Measurements from ENCODE around the gene WBP11. TPM values are rescaled to one million over a fixed set of nuclear protein-coding genes. Genes with fewer than 3 reads are reported as not detected.

Gene WBP11
- 100 to 1,000 TPM; 124 to 129 TPM for total RNA-seq
- total RNA-seq: 99.5 to 188 reads per million in 2 donors

DNA sequence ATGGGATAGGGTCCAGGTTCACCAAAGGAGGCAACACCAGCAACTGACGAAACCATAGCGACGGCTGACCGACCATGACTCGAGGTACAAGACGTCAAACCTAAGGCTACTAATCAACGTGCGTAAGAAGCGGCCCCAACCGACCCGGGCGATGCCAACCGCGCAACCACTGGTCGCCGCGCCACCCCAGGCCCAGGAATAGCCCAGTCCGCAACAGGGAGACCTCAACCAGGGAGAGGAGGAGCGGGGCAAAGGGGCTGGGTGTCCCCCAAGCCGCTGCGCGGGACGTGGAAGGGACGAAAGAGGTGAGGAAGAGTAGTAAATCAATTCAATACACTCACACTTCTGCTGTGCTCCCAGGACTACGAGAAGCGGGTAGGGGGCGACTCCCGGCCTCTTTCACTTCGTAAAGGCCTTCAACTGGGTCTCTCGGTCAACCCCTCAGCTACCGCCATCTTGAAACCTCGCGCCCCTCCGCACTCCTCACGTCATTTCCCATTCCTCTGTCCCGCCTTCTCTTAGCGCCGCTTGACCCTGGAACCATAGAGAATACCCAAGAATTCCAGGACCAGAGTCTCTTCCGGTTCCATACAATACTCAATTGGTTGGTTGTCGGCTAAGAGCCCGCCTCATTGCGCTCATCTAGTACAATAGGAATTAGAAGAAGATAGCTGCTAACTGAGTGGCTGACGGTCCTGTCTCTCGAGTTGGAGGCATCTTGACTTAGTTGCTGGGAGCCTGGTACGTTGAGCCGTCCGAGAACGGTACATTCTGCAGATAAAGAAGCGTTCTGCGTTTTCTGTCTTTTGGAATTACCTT is at the start of gene WBP11, which contains the start of gene C12orf60:
WBP11 (minus strand) TSS at position 468 of the 819 bp plus-strand sequence. CDS start 2,095 bp downstream, outside the sequence.
C12orf60 (plus strand) TSS at position 660 of the 819 bp plus-strand sequence. CDS start 19,266 bp downstream, outside the sequence.
- peaks cover 18% of the 10 kb centered on the region for H3K4me1 Mint-ChIP-seq
- no peaks in the 10 kb centered on the region for H3K9me3 ChIP-seq (ENCODE audit: control insufficient read depth, low read length, poor library complexity, severe bottlenecking)
- no peaks in the 10 kb centered on the region for H3K27me3 Mint-ChIP-seq
- DNase-seq (peak; percentile 68 to 79 (median 68)), ATAC-seq (peak; percentile 95)
- peaks cover 3% of the 10 kb centered on the region for H3K36me3 Mint-ChIP-seq (ENCODE audit: low read depth)
- no peak within 1 kb of the TSS for H3K27ac Mint-ChIP-seq
- H3K4me3 Mint-ChIP-seq: no peak within 1 kb of the TSS

DNA sequence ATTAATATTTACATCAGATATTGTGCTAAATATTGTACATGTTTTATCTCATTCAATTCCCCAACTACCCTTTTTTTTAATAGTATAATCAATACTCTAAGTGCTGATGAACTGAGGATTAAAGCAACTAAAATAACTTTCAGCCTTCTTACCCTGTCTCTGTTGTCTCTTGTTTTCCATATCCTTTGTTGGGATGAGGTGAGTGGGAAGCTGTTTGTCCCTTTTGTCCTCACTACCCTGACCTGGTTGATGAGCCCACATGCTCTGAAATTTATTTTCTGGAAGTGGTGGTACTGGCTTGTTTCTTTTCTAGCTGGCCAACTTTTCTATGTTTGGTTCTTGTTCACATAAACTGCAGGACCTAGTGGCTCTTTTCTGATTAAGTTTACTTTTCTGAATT is 49.6 kb upstream of the WBP11 start:
- H3K4me3 Mint-ChIP-seq: no peak overlapping the region
- H3K36me3 Mint-ChIP-seq (ENCODE audit: low read depth): peaks cover 2% of the 10 kb centered on the region
- DNase-seq (no peak), ATAC-seq (no peak)
- H3K27me3 Mint-ChIP-seq: no peaks in the 10 kb centered on the region
- no peak overlapping the region for H3K27ac Mint-ChIP-seq
- no peaks in the 10 kb centered on the region for H3K9me3 ChIP-seq (ENCODE audit: control insufficient read depth, low read length, poor library complexity, severe bottlenecking)
- H3K4me1 Mint-ChIP-seq: no peaks in the 10 kb centered on the region

DNA sequence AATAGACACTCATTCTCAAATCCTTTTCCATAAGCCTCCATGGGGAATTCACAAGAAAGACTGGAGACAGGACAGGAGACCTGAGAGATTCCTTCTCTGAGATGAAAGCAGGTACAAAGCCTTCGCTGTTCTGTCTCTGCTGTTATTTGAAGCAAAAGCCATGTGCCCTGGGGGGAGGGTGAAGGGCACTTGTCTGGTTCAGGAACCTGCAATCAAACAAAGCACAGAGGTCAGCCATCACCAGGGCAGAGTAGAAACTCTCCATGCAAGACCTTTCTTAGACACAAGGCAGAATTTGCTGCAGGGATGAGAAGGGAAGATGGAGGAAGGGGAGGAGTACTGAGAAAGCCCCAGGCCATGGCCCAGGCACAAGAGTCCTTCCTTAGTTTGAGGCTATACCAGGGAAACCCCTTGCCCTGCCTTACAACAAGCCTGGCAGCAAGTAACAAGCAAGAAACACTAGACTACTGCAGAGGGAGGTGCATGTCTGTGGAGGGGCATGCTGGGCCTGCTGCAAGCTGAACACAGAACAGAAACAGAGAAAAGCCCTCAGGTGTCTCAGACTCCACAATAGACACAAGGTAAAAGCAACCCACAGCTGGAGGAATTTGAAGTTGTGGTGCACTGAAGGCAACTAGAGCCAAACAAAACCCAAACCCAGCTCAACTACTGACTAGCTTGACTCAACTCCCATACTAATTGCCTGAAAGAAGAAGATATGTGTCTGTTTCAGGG is 47.8 kb upstream of the WBP11 start:
- no peaks in the 10 kb centered on the region for H3K27me3 Mint-ChIP-seq
- no peak for ATAC-seq
- no peak overlapping the region for H3K4me3 Mint-ChIP-seq

DNA sequence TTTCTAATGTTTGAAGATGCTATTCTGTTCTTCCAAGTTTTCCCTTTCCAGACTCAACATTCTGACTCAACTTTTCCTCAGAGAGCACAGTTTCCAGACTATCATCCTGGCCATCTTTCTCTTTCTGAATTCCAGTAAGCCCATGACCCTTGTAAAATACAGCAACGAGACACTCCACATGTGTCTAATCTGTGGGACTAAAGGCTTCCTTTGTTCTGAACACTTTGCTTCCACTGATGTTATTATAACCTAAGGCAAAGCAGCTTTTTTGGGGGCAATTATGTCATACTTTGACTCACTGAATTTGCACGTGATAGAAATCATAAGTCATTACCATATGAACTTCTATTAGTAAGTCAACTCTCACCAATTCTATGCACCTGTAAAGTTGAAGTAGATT is 46.4 kb upstream of the WBP11 start:
- no peak overlapping the region for H3K27ac Mint-ChIP-seq
- H3K36me3 Mint-ChIP-seq (ENCODE audit: low read depth): peaks cover 2% of the 10 kb centered on the region
- H3K4me3 Mint-ChIP-seq: no peak overlapping the region
- H3K27me3 Mint-ChIP-seq: no peaks in the 10 kb centered on the region
- ATAC-seq: no peak
- H3K4me1 Mint-ChIP-seq: peaks cover 4% of the 10 kb centered on the region
- DNase-seq: no peak
- no peaks in the 10 kb centered on the region for H3K9me3 ChIP-seq (ENCODE audit: control insufficient read depth, low read length, poor library complexity, severe bottlenecking)

More for the DNA sequence above, 47.8 kb upstream of the WBP11 start:
- H3K36me3 Mint-ChIP-seq (ENCODE audit: low read depth): peaks cover 2% of the 10 kb centered on the region
- no peaks in the 10 kb centered on the region for H3K4me1 Mint-ChIP-seq
- no peak for DNase-seq
- no peaks in the 10 kb centered on the region for H3K9me3 ChIP-seq (ENCODE audit: control insufficient read depth, low read length, poor library complexity, severe bottlenecking)
- no peak overlapping the region for H3K27ac Mint-ChIP-seq

DNA sequence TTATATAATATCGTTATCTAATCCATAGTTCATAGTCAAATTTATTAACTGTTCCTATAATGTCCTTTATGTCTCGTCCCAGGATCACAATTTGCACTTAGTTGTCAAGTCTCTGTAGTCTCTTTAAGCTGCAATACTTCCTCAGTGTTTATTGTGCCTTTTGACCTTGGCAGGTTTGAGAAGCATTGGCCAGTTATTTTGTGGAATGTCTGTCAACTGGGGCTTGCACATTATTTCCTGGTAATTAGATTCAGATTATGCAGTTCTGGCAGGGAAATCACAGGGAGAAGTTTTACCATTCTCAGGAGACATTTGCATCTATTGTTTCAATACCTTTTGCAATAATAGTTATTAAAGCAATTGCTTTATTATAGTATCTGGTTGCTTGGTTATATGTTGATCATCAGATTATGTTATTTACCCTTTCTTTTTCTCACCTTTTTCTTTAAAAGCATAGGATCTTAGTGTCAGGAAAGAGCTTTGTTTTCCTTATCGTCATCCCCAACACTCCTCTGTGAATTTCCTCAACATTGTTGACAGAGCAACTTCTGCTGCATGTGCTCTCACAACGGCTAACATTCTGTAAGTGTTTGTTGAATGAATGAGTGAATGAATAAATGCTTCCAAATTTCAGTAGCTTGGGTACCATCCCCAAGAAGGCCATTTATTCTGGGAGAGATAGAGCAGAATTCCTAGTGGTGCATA is 43.8 kb upstream of the WBP11 start:
- H3K36me3 Mint-ChIP-seq (ENCODE audit: low read depth): no peaks in the 10 kb centered on the region

DNA sequence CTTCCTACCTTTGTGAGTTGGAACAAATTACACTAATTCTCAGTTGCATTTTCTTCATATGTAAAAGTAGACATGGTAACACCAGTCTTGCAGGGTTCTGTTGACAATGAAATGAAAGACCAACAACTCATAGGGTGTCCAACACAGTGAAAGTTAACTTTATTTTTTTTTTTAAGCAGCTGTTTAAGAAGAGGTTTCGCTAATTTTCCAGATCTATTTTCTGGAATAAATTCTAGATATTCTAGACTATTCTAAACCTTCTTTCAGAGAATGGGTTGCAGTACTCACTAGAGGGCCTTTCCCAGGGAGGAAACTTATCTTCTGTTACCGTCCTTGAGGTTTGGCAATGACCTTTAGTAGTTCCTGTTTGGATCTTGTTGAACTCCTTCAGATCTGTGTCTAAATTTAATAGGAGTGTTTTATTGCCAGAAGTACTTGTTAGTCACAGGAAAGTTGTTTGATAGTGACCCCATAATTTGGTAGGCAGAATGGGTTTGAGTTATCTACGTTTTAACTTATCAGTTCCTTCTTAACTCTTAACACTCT is 42.8 kb upstream of the WBP11 start:
- H3K9me3 ChIP-seq (ENCODE audit: control insufficient read depth, low read length, poor library complexity, severe bottlenecking): no peaks in the 10 kb centered on the region
- Mint-ChIP-seq H3K36me3 (ENCODE audit: low read depth) (no peaks in the 10 kb centered on the region), H3K4me3 (no peak overlapping the region), H3K27me3 (peaks cover 6% of the 10 kb centered on the region), H3K27ac (peak overlapping the region; percentile 68), H3K4me1 (peaks cover 4% of the 10 kb centered on the region)
- no peak for DNase-seq
- no peak for ATAC-seq

More for the DNA sequence above, 43.8 kb upstream of the WBP11 start:
- H3K27ac Mint-ChIP-seq: no peak overlapping the region
- H3K4me3 Mint-ChIP-seq: no peak overlapping the region
- H3K4me1 Mint-ChIP-seq: peaks cover 4% of the 10 kb centered on the region
- no peaks in the 10 kb centered on the region for H3K27me3 Mint-ChIP-seq
- DNase-seq (no peak), ATAC-seq (no peak)
- no peaks in the 10 kb centered on the region for H3K9me3 ChIP-seq (ENCODE audit: control insufficient read depth, low read length, poor library complexity, severe bottlenecking)

DNA sequence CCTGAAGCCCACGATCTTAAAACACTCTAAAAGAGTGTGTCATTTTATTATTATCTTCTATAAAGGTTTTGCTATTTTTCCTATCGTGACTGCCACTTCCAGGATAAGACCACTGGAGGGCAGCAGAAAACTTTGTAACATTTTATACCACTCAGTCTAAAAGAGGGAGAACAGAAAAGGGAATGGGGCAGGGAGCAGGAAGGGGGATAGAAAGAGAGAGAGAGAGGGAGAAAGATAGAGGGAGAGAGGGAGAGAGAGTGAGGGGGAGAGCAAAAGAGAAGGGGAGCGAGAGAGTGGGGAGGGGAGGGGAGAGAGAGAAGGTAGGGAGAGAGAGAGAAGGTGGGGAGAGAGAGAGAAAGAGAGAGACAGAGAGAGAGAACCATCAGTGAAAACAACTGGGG is 42.1 kb upstream of the WBP11 start:
- Mint-ChIP-seq H3K4me3 (peak overlapping the region; percentile 49), H3K27ac (peak overlapping the region; percentile 68)
- peak; percentile 68 for ATAC-seq

DNA sequence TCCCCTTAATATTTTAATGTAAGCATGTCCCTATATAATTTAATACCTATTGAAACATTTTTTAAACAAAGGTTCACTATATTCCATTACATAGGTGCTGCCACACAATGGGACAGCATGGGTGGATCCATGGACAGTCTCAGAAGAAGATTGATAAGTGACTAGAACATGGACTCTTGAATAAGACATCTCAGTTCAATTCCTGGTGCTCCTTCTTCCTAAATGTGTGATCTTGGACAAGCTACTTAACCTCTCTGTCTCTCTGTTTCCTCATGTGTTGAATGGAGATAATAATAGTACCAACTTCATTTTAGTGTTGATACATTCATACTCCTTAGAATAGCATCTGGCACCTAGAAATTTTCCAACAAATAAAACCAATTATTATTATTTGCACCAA is 41.1 kb upstream of the WBP11 start:
- DNase-seq (no peak), ATAC-seq (no peak)
- H3K4me3 Mint-ChIP-seq: no peak overlapping the region
- no peaks in the 10 kb centered on the region for H3K9me3 ChIP-seq (ENCODE audit: control insufficient read depth, low read length, poor library complexity, severe bottlenecking)
- no peak overlapping the region for H3K27ac Mint-ChIP-seq
- H3K4me1 Mint-ChIP-seq: peaks cover 4% of the 10 kb centered on the region
- H3K27me3 Mint-ChIP-seq: peaks cover 18% of the 10 kb centered on the region
- H3K36me3 Mint-ChIP-seq (ENCODE audit: low read depth): no peaks in the 10 kb centered on the region

More for the DNA sequence above, 42.1 kb upstream of the WBP11 start:
- peaks cover 4% of the 10 kb centered on the region for H3K4me1 Mint-ChIP-seq
- peaks cover 9% of the 10 kb centered on the region for H3K27me3 Mint-ChIP-seq
- no peaks in the 10 kb centered on the region for H3K36me3 Mint-ChIP-seq (ENCODE audit: low read depth)
- peak in 2 of 3 donors; percentile 14 for DNase-seq
- H3K9me3 ChIP-seq (ENCODE audit: control insufficient read depth, low read length, poor library complexity, severe bottlenecking): no peaks in the 10 kb centered on the region

DNA sequence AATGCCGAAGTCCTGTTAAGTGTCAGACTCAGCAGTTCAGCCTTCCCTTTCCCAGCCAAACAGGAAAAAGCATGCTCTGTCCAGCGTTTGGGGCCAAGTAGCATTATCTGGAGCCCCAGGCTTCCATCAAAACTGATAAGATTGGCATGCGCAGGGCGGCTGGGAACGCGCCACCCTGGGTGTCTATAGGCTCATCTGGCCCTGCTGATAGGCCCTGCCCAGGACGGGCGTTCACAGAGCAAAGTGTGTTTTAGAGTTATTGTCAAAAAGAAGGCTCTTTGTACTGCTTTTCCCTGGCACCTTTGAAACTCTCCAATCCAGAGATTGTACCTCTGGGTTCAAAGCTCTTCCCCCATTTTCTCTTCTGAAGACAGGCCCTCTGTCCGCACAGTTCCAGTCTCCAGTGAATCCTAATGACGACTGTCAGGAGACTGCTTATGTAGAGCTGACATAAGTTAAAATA is 40.2 kb upstream of the WBP11 start, which contains the start of gene ART4:
ART4 (minus strand) TSS at position 102 of the 463 bp plus-strand sequence. CDS start 413 bp downstream, outside the sequence.
- DNase-seq: no peak
- H3K9me3 ChIP-seq (ENCODE audit: control insufficient read depth, low read length, poor library complexity, severe bottlenecking): no peaks in the 10 kb centered on the region
- no peak within 1 kb of the TSS for H3K4me3 Mint-ChIP-seq
- no peaks in the 10 kb centered on the region for H3K36me3 Mint-ChIP-seq (ENCODE audit: low read depth)
- no peak for ATAC-seq
- H3K27ac Mint-ChIP-seq: peak within 1 kb of the TSS; percentile 32
- peaks cover 22% of the 10 kb centered on the region for H3K27me3 Mint-ChIP-seq
- peaks cover 4% of the 10 kb centered on the region for H3K4me1 Mint-ChIP-seq

DNA sequence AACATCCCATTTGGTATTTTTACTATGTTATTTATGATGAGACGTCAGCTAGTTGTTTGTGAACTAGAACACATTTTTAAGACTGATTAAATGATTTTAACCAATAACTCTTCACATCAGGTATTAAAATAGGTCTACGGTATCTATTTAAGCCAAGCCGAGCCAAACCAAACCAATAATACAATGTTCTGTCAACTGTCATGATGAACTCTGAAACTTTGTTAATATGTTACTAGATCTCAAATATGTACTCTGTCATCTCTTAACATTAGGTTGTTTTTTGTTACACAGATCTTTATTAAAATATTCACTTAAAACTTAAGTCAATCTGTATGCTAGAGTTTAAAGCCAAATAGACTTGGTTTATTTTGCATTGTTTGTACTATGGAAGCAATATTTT is 39.0 kb upstream of the WBP11 start:
- Mint-ChIP-seq H3K4me3 (no peak overlapping the region), H3K4me1 (peaks cover 4% of the 10 kb centered on the region), H3K27me3 (peaks cover 22% of the 10 kb centered on the region), H3K27ac (no peak overlapping the region), H3K36me3 (ENCODE audit: low read depth) (no peaks in the 10 kb centered on the region)
- no peak for ATAC-seq
- DNase-seq: no peak
- H3K9me3 ChIP-seq (ENCODE audit: control insufficient read depth, low read length, poor library complexity, severe bottlenecking): no peaks in the 10 kb centered on the region

DNA sequence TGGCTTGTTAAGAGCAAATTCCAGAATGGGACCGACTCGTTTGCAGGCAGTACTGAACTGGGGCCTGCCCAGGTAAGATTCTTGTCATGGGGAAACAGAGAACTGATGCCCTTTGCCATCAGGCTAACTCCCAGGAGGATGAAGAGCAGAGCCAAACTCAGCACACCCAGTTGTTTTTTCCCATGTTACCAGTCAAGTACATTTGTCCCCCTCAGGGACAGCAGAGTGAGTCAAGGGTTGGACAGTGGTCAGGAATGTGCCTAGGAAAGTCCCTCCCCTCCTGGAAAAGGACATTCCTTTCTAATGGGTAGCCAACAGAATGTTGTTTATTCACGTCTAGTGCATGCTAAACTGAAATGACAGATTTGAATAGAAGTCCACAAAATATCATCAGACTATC is 38.5 kb upstream of the WBP11 start:
- H3K27me3 Mint-ChIP-seq: peaks cover 22% of the 10 kb centered on the region
- no peak overlapping the region for H3K27ac Mint-ChIP-seq
- H3K36me3 Mint-ChIP-seq (ENCODE audit: low read depth): no peaks in the 10 kb centered on the region
- no peak overlapping the region for H3K4me3 Mint-ChIP-seq
- DNase-seq (no peak), ATAC-seq (no peak)
- H3K4me1 Mint-ChIP-seq: peaks cover 4% of the 10 kb centered on the region
- H3K9me3 ChIP-seq (ENCODE audit: control insufficient read depth, low read length, poor library complexity, severe bottlenecking): no peaks in the 10 kb centered on the region

DNA sequence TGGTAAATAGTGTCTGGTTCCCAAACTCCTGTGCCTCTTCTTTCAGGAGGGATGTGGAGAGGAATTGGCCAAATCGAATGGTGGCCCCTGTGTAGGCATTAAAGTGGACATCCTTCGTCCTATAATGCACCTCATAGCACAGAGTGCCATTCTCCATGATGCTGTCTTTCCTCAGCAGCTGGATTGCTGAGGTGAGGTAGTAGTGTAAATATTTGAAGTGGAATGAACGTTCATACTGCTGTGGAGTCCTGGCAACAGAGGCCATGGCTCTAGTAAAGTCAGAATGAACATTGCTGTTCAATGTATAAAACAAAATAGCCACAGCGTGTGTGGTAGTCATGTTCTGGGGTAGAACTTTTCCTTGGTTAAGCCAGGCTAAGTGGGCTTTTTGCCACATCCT is 37.3 kb upstream of the WBP11 start:
- no peak for DNase-seq
- H3K9me3 ChIP-seq (ENCODE audit: control insufficient read depth, low read length, poor library complexity, severe bottlenecking): no peaks in the 10 kb centered on the region
- H3K4me3 Mint-ChIP-seq: no peak overlapping the region
- H3K4me1 Mint-ChIP-seq: peaks cover 6% of the 10 kb centered on the region
- no peak overlapping the region for H3K27ac Mint-ChIP-seq
- peaks cover 23% of the 10 kb centered on the region for H3K27me3 Mint-ChIP-seq
- no peaks in the 10 kb centered on the region for H3K36me3 Mint-ChIP-seq (ENCODE audit: low read depth)
- no peak for ATAC-seq
